Psoas muscle (tissue), 8 donors: ENCODE results near the gene VDR. TPM values are rescaled to one million over a fixed set of nuclear protein-coding genes. Genes with fewer than 3 reads are reported as not detected.

ENCODE experiments used
- ATAC-seq, 4 donors: fragments of 200-7000 bp; cut with Tn5 transposase; one replicate each; pipeline ENCODE4 v1.9.1; 2020; ENCODE audit warnings: moderate library complexity in 3 of 4, mild to moderate bottlenecking in 2 of 4
- DNase-seq, 2 donors: peaks; one replicate each; pipeline ENCODE4 v3.0.0-alpha.2; 2020
- H3K27ac ChIP-seq: fragments of 200-600 bp; one replicate; pipeline ENCODE4 v1.8.0; 2022
- H3K27me3 ChIP-seq, 3 donors: fragments of 200-600 bp in 1 of 3; one replicate each; pipeline versions ENCODE4 v1.6.1 to v1.8.0; 2013 to 2022; ENCODE audit warnings: low read length in 2 of 3, mild to moderate bottlenecking in 2 of 3, moderate library complexity in 1 of 3; ENCODE audit not compliant: insufficient read depth in 3 of 3
- H3K36me3 ChIP-seq, 2 donors: fragments of 200-600 bp in 1 of 2; one replicate each; pipeline versions ENCODE4 v1.6.1 to v1.8.0; 2013 to 2022; ENCODE audit warnings: low read depth in 1 of 2, mild to moderate bottlenecking in 1 of 2, moderate library complexity in 1 of 2; ENCODE audit not compliant: insufficient read depth in 1 of 2
- H3K4me1 ChIP-seq: fragments of 200-600 bp; one replicate; pipeline ENCODE4 v1.8.0; 2022
- H3K4me3 ChIP-seq: fragments of 200-600 bp; one replicate; pipeline ENCODE4 v1.8.0; 2022; ENCODE audit warnings: mild to moderate bottlenecking
- H3K9me3 ChIP-seq: fragments of 200-600 bp; one replicate; pipeline ENCODE4 v1.8.0; 2022
- WGBS, 3 donors: extraction: QIAGEN DNeasy Blood & Tissue Kit; methylation state at CpG; one replicate each; pipeline versions ENCODE4 v1.1.6 to v1.1.7; 2013; 5-methylcytosine and 5-hydroxymethylcytosine counted together
- intact Hi-C, 2 donors: fragments of 100-400 bp; cut with DNase I; formaldehyde crosslinking; loops; one replicate each; pipeline versions ENCODE4 v1.11.0 to v1.14.2; 2022
- polyA plus RNA-seq, 3 donors: library from polyadenylated mRNA; stranded (reverse); fragments of 200-250 nt; gene quantifications; one replicate each; pipeline ENCODE4 v1.2.3, GENCODE V29; 2013
- total RNA-seq, 4 donors: library from RNA; stranded (reverse); fragmentation: NEBNext Ultra II Directional in 2 of 4; extraction: Animal tissue kit (Norgen Biotek cat#: 25700) in 2 of 4; gene quantifications; one replicate each; pipeline versions ENCODE4 v1.2.1 to v1.2.4, GENCODE V29; 2021 to 2023
- TF ChIP-seq, protein P1 (sequence below): fragments of 200-600 bp; IDR thresholded peaks from one replicate; pipeline ENCODE4 v1.8.0; 2022; ENCODE audit warnings: antibody characterized with exemption
- donor health status: healthy with polysubstance abuse.
- donor health status: DM: no; HTN: no; CAD: no; lungs with moderate emphysema.
- donor health status: Bipolar disorder and iron deficiency.
- donor health status: healthy.
- donor health status: DM: yes; HTN: yes; CAD: no.
- donor health status: DM: no; HTN: no; CAD: no.
- donor health status: DM: no; HTN: no; CAD: no.
- donor health status: DM: yes; HTN: yes; CAD: no.

The VDR gene
- total and polyA plus RNA-seq, 7 donors: 0.62 to 6.1 (median 3.0) TPM

DNA sequence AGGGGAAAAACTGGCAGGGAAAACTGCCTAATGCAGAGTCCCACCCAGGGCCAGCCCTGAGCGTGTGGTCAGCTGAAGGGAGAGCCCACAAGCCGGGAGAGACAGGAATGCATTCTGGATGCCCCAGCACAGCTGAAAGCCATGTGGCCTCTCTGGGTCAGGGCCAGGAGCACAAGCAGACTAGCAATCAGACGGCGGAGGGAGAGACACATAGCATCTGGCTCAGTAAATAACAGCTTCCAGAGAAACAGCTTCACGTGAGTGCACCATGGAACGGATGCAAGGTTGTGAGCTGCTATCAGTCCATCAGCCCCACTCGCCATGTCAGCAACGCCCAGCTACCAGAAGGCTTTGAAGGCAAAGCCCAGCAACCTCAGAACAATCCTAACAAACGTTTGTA lies 30.4 kb upstream of the VDR start:
- H3K4me3 ChIP-seq: no peak overlapping the region
- H3K27ac ChIP-seq: no peak overlapping the region
- WGBS, 3 donors: 14 to 18% (median 14%) methylated on average over 9 of the region's 9 CpGs
- DNase-seq (peak; percentile 45 to 67), ATAC-seq (peak; percentile 55 to 83 (median 74))
- TF ChIP-seq, protein P1, sequence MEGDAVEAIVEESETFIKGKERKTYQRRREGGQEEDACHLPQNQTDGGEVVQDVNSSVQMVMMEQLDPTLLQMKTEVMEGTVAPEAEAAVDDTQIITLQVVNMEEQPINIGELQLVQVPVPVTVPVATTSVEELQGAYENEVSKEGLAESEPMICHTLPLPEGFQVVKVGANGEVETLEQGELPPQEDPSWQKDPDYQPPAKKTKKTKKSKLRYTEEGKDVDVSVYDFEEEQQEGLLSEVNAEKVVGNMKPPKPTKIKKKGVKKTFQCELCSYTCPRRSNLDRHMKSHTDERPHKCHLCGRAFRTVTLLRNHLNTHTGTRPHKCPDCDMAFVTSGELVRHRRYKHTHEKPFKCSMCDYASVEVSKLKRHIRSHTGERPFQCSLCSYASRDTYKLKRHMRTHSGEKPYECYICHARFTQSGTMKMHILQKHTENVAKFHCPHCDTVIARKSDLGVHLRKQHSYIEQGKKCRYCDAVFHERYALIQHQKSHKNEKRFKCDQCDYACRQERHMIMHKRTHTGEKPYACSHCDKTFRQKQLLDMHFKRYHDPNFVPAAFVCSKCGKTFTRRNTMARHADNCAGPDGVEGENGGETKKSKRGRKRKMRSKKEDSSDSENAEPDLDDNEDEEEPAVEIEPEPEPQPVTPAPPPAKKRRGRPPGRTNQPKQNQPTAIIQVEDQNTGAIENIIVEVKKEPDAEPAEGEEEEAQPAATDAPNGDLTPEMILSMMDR: no peak
- intact Hi-C loops: no loop called here
- H3K4me1 ChIP-seq: no peaks in the 10 kb centered on the region
- H3K9me3 ChIP-seq: no peaks in the 10 kb centered on the region
- no peaks in the 10 kb centered on the region for H3K36me3 ChIP-seq
- no peaks in the 10 kb centered on the region for H3K27me3 ChIP-seq

DNA sequence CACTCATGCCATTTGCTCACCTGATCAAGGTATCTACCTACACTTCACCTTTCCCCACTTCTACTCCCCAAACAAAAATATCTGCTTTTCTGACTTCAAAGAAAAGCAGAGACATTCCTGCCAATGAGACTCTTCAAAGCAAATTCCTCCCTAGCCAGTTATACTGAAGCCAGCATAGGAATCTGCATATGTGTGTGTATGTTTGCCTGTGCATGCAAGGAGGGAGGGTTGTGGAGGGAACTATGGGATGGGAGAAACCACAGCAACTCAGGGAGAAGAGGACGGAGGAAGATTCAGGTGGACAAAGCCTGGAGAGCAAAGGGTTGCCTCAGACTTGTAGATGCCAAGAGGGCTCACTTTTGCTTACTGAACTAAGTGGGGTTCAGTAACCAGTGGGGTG lies 26.4 kb upstream of the VDR start:
- TF ChIP-seq, protein P1: no peak
- Histone ChIP-seq H3K4me1 (no peaks in the 10 kb centered on the region), H3K27me3 (no peaks in the 10 kb centered on the region), H3K9me3 (no peaks in the 10 kb centered on the region), H3K27ac (no peak overlapping the region), H3K4me3 (no peak overlapping the region), H3K36me3 (no peaks in the 10 kb centered on the region)
- intact Hi-C loops: no loop called here
- ATAC-seq: no peak
- WGBS, 3 donors: 79 to 93% (median 87%) methylated on average over 1 of the region's 1 CpG
- no peak for DNase-seq

DNA sequence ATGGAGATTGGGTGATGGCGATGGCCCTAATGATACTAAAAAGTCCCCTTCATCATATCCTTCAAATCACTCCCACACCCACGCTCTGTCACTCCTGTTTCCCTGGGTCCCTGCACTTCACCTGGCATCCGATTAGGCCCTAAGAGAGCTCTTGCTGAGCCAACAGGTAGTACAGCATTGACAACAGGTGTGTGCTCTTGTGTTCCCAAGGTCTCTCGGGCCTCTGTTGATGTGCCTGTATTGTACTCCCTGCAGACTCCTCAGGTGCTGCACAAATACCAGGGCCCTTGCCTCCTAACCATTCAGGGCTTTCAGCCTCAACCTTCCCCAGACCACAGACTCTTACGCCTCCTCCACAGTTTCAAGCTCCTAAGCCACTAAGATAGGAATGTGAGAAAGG lies 25.8 kb upstream of the VDR start:
- no peaks in the 10 kb centered on the region for H3K27me3 ChIP-seq
- no peaks in the 10 kb centered on the region for H3K4me1 ChIP-seq
- TF ChIP-seq, protein P1: no peak
- no peak overlapping the region for H3K27ac ChIP-seq
- WGBS, 3 donors: 94 to 97% (median 95%) methylated on average over 5 of the region's 5 CpGs
- H3K36me3 ChIP-seq: no peaks in the 10 kb centered on the region
- no peak for DNase-seq
- no peak for ATAC-seq
- no peak overlapping the region for H3K4me3 ChIP-seq
- no peaks in the 10 kb centered on the region for H3K9me3 ChIP-seq
- intact Hi-C loops: no loop called here

DNA sequence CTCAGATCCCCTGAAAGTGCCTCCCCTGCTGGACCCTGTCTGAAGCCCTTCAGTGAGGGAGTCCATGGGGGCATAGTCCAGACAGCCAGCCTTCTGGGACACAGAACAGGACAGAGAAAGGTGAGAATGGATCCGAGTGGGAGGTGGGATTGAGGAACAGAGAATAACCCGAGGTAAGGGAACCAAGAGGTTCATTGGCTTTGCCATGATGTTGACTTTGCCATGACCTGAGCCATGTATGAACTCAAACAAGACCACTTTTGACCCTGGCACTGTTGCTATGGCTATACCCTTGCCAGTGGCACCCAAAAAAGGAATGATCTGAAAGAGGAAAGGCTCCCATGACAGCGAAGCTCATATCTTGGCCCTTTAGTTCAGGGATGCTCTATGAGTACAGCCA lies 22.6 kb upstream of the VDR start:
- no peak overlapping the region for H3K4me3 ChIP-seq
- WGBS, 3 donors: 72 to 90% (median 87%) methylated on average over 3 of the region's 3 CpGs
- intact Hi-C loops: no loop called here
- no peak overlapping the region for H3K27ac ChIP-seq
- H3K27me3 ChIP-seq: no peaks in the 10 kb centered on the region
- TF ChIP-seq, protein P1: no peak
- ATAC-seq (no peak), DNase-seq (no peak)
- H3K4me1 ChIP-seq: no peaks in the 10 kb centered on the region
- no peaks in the 10 kb centered on the region for H3K9me3 ChIP-seq
- no peaks in the 10 kb centered on the region for H3K36me3 ChIP-seq

DNA sequence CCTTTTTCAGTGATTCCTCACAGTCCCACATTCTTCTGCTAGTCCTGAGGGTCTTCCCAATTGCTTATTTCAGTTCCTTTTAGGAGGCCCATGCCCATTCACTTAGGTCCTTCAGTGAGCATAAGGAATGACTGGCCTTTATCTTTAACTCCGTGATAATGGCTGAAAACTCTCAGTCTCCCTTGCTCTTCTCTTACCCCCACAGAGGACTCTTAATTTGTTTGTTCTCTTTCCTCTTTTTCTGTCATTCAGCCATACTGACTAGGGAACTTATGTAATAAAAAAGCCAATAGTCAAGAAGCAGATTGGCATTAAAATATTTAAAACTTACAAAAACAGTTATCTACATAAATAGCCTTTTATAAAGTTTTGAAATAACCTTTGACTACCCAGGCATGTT lies 17.1 kb upstream of the VDR start:
- intact Hi-C loops: no loop called here
- TF ChIP-seq, protein P1: no peak

More for the DNA sequence above, 17.1 kb upstream of the VDR start:
- no peaks in the 10 kb centered on the region for H3K27me3 ChIP-seq
- no peak for DNase-seq
- H3K36me3 ChIP-seq: no peaks in the 10 kb centered on the region
- no peaks in the 10 kb centered on the region for H3K9me3 ChIP-seq
- H3K4me3 ChIP-seq: no peak overlapping the region
- ATAC-seq: no peak
- no peak overlapping the region for H3K27ac ChIP-seq
- 70 to 75% (median 74%) methylated on average over 1 of the region's 1 CpG for WGBS, 3 donors
- no peaks in the 10 kb centered on the region for H3K4me1 ChIP-seq
